GM19035 (cell line): ENCODE data around the gene DOCK8.

Experiments used
- ATAC-seq: cut with Tn5 transposase; IDR thresholded peaks from one replicate; pipeline ENCODE4 v1.9.1; 2021; ENCODE audit not compliant: unreplicated experiment

The DOCK8 gene

GRCh38 chr9:453832-454231 is 239.2 kb downstream of the DOCK8 start:
- no peak for ATAC-seq

- ATAC-seq = no peak
These were observed 241.7 kb downstream of the DOCK8 start for GRCh38 chr9:456365-456764.

GRCh38 chr9:458590-458989 is 243.9 kb downstream of the DOCK8 start:
- ATAC-seq = no peak

- ATAC-seq = no peak
These were observed 245.1 kb downstream of the DOCK8 start for GRCh38 chr9:459491-460444.

- no peak for ATAC-seq
These were observed 247.5 kb downstream of the DOCK8 start for GRCh38 chr9:462121-462520.

- no peak for ATAC-seq
These were observed 247.9 kb downstream of the DOCK8 start for GRCh38 chr9:462606-463005.

- no peak for ATAC-seq
These were observed 248.9 kb downstream of the DOCK8 start for GRCh38 chr9:463455-464171.

- ATAC-seq = no peak
These were observed 252.1 kb downstream of the DOCK8 start for GRCh38 chr9:466747-467146.

- no peak for ATAC-seq
These were observed 254.2 kb downstream of the DOCK8 start for GRCh38 chr9:468766-469426.

- peak; percentile 91 for ATAC-seq
These were observed 255.2 kb downstream of the DOCK8 start for GRCh38 chr9:469672-470551.

- peak; percentile 16 for ATAC-seq
These were observed 256.0 kb downstream of the DOCK8 start for GRCh38 chr9:470552-471194.

GRCh38 chr9:471320-471719 is 256.7 kb downstream of the DOCK8 start:
- no peak for ATAC-seq

- ATAC-seq = no peak
These were observed 257.9 kb downstream of the DOCK8 start for GRCh38 chr9:472479-473075.

- ATAC-seq = no peak
These were observed 262.5 kb downstream of the DOCK8 start for GRCh38 chr9:477193-477592.

- no peak for ATAC-seq
These were observed 264.8 kb downstream of the DOCK8 start for GRCh38 chr9:479304-479970.

GRCh38 chr9:479971-480350 is 265.3 kb downstream of the DOCK8 start:
- no peak for ATAC-seq

GRCh38 chr9:482739-483138 is 268.1 kb downstream of the DOCK8 start:
- no peak for ATAC-seq

GRCh38 chr9:486156-486555 is 271.5 kb downstream of the DOCK8 start:
- no peak for ATAC-seq

- no peak for ATAC-seq
These were observed 272.8 kb downstream of the DOCK8 start for GRCh38 chr9:487429-487828.
